Hematopoietic multipotent progenitor cell treated with erythropoietin and hydrocortisone succinate and interleukin-3 and kit ligand, for 6 days (in vitro differentiated cells): Measurements from ENCODE around the gene GRIK3.

Source experiments
- DNase-seq: peaks from one replicate; pipeline ENCODE4 v3.0.0-alpha.2; 2015

The GRIK3 gene

DNA sequence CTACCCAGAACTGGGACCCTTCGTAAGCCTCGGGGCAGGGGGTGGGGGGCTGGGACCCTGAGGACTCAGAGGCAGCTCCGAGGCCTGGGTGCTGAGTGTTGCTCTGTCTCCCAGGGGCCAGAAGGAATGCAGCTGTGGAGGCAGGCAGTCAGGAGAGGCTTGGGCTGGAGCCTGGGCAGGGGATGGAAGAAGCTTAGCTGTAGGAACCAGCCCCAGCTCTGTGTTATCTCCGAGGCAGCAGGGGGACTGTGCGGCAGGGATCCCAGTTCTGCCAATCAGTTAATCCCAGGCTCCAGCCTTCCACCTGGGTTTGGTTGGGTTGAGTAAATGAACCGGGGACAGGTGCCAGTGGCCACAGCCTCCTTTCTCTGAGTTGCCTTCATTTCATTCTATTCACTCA lies 8.2 kb upstream of the GRIK3 start:
- DNase-seq = no peak

GRCh38 chr1:37041483-37041882 lies 7.2 kb upstream of the GRIK3 start:
- no peak for DNase-seq

GRCh38 chr1:37040773-37041172 lies 6.5 kb upstream of the GRIK3 start:
- no peak for DNase-seq

GRCh38 chr1:37040261-37040660 lies 5.9 kb upstream of the GRIK3 start:
- DNase-seq = no peak

- DNase-seq = no peak
Measured at GRCh38 chr1:37038227-37039093, 4.1 kb upstream of the GRIK3 start.

- no peak for DNase-seq
Measured at GRCh38 chr1:37037690-37038089, 3.4 kb upstream of the GRIK3 start.

GRCh38 chr1:37036667-37037053 lies 2.3 kb upstream of the GRIK3 start:
- DNase-seq = no peak

DNA sequence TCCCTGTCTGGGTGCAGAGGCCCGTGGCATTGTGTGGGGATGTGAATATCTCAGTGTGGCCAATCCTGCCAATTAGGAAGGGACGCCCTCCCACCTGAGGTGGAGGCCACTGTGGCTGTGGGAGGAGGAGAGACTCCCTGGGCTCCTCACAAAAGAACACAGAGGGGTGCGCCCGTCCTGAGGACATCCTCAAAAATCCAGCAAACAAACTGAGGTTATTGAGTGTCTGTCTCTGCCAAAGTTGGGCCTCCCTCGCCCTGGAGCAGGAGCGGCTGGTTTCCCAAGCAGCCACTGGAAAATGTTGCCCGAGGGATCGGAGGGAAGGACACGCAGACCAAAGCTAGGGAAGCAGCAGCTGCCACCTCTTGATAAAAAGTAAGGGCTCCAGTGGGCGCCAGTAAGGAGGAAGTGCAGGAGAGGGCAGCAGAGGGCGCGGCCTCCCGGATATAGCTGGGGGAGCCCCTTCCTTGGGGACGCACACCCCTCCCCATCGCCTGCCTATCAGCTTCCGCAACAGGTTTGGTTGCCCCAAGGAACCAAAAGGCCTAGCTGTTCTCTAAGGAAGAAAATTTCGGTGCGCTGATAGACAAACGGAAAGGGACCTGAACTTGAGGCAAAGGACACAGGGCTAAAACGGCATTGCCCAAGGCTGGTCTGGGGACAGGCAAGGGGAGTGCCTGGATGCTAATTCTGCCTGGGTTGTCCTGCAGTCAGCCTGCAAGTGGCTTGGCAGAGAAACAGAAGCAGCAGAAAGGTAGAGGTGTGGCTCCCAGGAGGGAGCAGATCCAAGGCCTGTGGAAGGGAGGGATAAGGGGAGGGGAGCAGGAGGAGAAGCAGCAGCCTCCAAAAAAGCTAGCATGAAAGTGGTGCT lies 1.7 kb upstream of the GRIK3 start:
- DNase-seq = peak; percentile 55

GRCh38 chr1:37035014-37035691 lies 838 bp upstream of the GRIK3 start:
- no peak for DNase-seq

DNA sequence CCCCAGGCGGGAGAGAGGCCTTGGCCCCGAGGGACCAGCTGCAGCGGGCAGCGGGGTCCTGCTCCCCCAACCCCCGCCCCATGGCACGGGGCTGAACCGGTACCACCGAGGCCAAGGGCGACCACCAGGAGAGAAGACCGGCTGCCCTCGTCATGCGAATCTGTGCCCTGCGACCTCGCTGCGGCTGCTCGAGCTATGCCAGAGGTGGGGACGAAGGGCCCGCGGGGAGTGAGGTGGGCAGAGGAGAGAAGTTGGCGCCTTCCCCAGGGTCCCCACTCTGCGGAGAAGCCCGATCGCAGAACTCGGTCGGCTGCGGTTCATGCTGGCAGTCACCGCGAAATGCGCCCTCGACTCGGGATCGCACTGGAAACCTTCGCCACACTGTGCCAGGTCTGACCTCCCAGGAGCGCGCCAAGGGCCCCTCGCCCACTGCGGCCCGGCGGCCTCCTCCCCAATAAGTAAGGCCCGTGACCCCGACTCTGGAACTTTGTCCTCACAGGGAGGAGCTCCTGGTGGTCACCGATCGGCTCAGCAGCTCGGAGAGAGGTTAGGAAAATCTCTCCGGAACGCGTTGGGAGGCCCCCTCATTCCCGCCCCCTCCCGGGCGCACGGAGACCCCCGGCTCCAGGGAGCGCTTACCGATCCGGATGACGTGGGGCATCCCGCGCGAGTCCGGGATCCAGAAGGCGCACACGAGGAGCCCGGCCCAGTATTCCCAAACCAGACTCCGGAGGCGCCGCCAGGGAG lies 787 bp downstream of the GRIK3 start:
- DNase-seq = no peak

DNA sequence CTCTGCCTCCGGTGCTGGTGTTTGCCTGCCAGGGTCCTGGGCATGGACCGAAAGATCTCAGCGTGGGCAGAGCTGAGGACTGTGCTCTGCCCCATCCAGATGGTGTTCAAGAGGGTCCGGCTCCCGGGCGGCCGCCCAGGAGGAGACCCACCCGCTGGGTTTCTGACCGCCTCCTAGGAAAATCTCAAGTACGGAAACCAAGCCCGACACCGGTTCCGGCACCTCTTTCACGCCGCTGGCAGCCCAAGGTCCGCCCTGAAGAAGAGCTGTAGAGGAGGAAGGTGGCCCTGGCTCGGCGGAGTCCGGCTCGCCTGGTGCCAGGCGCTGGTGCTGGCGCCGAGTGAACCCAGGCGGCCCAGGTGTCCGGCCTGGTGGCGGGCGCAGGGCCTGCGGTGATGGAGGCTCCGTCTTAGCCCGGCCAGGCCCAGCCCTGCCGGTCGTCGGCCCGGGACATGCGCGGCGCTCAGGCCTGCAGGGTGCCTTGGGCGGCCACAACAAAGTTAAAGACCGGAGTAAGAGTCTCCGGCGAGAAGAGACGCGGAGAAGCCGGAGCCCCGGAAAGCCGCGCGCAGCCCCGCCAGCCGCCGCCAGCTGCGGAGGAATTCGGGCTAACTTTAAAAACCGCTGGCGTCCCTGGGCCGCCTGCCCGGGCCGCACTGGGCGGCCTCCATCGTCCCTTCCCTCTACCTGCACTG lies 1.5 kb downstream of the GRIK3 start:
- DNase-seq = no peak

DNA sequence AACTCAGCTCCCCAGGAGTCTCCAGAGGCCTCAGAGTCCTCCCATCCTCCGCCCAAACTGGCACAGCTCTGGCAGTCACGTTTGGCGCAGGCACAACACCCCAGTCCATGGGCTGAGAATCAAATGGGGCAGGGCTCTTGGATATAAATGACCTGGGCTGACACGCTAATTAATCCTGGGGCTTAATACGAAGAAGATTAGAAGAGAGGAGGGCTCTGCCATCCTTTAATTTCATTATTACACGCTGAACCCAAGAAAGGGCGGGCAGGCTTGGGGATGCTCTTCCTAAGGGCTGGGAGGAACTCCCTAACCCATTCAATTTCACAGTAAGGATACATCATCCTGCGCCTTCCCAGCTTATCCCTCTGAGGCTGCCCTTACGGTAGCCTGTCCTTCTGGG lies 2.4 kb downstream of the GRIK3 start:
- DNase-seq = no peak

GRCh38 chr1:37031429-37031828 lies 2.9 kb downstream of the GRIK3 start:
- no peak for DNase-seq

GRCh38 chr1:37028981-37029617 lies 5.2 kb downstream of the GRIK3 start:
- no peak for DNase-seq

- DNase-seq = no peak
Measured at GRCh38 chr1:37021502-37021901, 12.8 kb downstream of the GRIK3 start.

- DNase-seq = peak; percentile 46
Measured at GRCh38 chr1:37020653-37021277, 13.6 kb downstream of the GRIK3 start.

- DNase-seq = no peak
Measured at GRCh38 chr1:37018510-37018909, 15.8 kb downstream of the GRIK3 start.

GRCh38 chr1:37017720-37018119 lies 16.6 kb downstream of the GRIK3 start:
- no peak for DNase-seq

GRCh38 chr1:37016121-37016520 lies 18.2 kb downstream of the GRIK3 start:
- DNase-seq = no peak

DNA sequence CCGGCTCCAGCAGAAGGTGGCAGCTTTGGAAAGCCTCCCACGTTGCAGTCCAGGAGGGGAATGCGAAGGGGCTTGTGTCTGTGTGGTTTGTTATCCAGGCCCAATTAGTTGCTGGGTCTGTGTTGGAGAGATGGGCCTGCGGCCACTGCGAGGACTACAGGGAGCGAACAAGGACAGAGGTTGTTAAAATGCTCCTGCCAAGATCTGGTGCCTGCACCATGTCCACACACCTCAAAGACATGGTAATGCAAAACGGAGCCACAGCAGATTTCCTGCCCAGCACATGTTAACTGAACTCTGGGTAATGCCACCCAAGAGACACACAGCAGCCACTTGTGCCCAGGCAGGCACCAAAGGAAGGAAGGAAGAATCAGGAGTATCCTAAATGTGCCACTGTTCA lies 18.6 kb downstream of the GRIK3 start:
- DNase-seq = no peak

DNA sequence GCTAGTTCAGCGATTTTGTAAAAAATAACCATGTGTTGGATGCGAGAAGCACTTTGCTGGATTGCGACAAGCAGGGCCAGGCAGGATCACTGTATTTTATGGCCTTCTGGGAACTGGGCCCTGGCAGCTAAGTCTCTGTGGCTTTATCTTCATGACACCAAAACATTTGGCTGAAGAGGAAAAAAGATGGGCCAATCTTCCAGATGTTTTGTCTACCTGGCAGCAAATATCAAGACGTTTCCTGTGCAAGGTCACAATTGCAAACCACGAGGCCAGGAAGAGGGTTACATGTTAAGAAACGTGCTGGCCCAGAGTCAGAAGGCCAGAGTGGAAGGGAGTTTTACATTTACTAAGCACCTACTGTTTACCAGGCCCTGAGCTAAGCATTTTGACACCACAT lies 22.1 kb downstream of the GRIK3 start:
- no peak for DNase-seq
